Pulmonary artery endothelial cell (primary cell): ENCODE data around the gene CRB2. TPM values are rescaled to one million over a fixed set of nuclear protein-coding genes. Genes with fewer than 3 reads are reported as not detected.
"Not testable (repeated sequence)": the region's sequence is repeated elsewhere in the genome, so short reads cannot be mapped to it uniquely, and the experiment has no call there.

Source experiments
- DNase-seq: peaks from one replicate; pipeline ENCODE4 v3.0.0-alpha.2; 2011; ENCODE audit warnings: low read depth, low spot score
- total RNA-seq: library from RNA; depleted of rRNA; stranded (reverse); fragments of >200 nt; gene quantifications from 2 replicates; pipeline ENCODE4 v1.2.3, GENCODE V29; 2014

Gene CRB2
- total RNA-seq, 1 donor from 2014 or later = not detected

DNA sequence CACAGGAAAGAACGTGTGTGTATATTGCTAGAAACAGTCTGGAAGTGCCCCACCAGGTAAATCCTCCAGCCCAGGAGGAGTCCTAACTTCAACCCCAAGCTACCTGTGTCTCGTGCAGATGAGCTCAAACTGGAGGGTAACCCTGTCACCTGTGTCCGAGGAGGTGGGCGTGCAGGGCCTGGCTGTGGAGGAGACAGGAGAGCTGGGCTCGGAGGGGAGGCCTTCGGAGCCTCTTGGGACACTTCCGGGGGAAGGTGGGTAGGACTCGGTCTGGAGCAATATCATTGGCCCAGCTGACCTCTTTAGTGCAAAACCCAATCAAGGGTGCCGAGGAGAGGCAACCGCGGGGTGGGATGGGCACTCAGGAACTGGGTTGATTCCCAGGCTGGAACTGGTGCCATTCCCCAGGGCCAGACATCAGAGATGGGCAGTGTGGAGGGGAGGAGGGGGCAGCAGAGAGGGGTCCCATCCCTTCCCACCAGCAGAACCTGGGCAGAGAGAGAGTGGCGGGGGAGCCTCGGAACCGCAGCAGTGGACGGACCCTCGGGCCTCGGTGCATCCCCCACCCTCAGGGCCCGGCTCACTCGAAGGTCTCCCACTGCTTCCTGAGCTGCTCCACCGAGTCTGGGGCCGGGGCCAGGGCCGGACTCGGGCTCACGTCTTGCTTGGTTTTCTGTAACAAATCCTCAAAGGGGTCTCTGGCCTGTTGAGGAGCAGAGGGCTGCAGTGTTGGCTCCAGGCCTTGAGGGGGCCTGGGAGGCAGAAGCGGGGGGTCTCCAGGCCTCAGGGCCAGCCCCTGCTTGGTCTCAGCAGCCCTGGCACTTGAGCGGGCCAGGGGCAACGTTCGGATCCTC lies 25.1 kb downstream of the CRB2 start:
- no peak for DNase-seq

DNA sequence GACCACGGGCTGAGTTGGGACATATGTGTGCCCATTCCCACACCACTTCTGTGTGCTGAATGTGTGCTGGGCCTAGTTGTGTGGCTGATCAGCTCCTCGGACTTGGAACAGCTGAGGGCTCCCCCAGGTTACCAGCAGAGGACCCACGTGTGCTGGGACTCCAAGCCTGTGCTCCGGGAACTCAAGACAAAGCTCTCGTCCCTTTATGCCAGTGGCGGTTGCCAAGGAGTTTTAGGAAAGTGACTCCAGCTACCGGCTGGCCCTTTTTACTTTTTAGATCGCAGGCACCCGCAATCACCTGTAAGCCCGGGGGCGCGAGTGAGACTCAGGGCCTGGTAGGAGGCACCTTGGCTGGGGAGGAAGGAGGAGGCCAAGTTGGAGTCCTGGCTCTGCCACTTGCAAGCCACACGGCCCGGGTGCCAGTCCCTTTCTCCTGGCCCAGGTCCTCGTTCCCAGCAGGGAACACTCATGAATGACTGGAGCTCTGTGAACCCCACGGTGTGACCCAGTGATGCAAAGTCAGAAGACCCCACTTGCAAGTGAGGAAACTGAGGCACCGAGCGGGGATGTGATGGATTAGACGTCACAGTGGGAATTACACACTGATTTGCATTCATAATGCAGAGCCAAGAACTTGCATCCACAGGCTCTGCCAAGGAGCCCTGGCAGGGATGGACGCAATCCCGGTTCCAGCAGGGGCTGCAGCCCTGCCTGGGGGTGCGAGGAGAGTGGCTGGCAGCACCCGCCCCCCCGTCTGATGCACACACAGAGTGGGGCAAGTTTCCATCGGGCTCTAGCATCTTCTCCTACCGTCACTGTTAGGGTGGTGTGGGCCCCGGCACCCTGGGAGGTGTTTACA lies 26.9 kb downstream of the CRB2 start:
- no peak for DNase-seq

DNA sequence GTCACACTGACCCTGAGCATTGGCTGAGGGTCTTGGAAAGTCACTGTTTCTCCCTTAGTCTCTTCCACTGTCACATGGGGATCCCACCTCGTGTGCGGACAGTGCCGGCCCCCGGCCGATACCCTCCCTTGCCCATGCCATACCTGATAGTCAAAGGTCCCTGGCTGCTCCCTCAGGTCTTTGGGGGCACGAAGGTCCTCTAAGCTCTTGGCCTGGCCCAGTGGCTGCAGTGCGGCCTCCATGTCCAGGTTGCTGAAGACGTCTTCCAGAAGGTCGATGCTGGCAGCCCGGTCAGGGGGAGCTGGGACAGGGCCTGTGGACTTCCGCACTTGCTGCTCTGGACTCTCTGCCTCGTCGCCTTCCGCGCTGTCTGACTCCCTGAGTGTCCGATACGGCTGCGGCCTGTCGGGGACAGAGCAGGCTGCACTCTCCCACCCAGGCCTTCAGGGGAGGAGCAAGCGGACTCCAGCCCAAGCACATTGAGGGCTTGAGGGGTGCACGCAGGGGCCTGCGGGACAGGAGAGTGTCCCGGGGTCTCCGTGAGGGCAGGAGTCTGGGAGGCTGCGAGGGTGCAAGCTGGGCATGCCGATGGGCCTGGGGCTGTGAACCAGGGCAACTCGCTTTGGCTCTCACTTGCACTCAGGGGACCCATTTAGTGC lies 27.6 kb downstream of the CRB2 start:
- DNase-seq = no peak

DNA sequence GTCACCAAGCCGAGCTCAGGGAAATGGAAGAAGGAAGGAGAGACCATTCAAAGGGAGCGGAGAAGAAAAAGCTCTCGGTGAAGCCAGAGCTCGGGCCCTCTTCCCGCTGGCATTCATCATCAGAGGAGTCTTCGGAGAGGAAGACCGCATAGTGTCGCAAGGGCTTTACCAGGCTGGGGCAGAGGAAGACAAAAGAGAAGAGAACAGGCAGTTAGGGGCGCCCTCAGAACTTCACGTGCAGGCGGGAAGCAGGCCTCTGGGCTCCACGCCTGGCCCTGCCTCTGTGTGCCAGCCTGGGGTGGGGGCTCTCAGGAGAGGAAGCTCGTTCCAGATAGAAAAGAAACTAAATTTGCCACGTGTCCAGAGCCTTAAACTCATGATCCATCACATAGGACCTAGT lies 31.7 kb downstream of the CRB2 start:
- no peak for DNase-seq

DNA sequence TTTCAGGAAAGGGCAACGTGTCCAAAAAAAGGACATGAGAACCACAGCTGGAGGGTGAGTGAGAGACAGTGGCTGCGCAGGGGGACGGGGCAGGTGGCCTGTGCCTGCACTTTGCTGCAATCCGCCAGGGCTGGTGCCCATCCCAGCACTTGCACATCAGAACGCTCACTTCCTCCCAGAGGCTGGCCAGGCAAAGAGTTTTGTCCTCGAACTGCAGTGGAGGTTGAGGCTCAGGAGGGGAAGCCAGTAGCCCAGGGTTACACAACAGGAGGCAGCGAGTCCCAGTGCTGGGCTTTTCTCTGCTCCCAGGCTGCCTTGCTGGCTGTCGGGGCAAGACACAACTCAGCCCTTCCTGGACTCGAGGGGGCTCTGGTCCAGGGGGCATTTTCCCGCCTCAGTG lies 33.1 kb downstream of the CRB2 start:
- DNase-seq = no peak

DNA sequence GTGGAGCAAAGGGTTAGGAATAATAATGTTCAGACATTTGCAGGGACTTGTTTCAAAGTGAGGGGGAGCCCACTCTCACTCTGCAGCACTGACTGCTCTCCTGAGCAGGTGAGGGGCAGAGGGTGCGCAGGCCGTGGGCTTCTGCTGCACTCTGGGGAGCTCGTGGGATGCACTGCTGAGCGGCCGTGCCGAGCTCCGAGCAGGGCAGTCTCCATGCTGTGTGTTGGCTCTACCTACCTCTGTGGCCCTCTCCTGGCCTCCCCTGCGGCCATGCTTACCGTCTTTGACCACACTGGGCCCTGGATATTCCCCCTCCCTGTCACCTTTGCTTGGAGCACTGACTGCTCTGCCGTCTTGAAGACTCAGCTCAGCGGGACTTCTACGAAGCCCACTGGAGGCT lies 33.7 kb downstream of the CRB2 start:
- no peak for DNase-seq

DNA sequence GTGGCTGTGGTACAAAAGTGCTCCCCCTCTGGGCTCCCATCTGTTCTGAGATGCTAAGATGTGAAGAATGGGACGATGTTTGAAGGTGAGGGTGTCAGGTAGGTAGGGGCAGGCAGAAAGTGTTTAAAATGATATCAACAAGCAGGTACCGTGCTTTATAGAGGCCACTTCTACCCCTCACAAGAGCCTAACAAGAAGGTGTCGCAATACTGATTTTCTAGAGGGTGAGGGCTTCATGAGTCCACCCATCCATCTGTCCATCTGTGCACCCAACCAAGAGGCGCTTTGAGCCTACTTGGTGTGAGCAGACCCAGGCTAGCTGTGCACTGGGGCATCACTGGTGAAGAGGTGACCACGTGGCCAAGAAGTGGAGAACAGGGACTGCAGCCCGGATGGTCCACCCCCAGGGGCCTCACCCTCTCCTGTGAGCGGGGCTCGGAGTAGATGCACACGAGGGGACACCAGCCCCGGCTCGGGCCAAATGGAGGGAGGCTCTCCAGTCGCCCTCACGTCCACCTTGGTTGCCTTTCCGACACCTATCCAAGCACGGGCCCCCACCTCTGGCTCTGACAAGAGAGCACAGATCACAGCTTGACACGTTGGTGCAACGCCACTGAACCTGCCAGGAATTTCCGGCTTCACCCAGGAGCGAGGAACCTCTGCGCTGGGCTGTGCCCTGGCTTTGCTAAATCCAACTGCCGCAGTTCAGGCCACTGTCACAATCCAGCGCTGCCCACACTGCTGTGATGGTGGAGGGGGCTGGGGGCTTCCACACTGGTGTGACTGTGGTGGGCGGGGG lies 34.5 kb downstream of the CRB2 start:
- no peak for DNase-seq

DNA sequence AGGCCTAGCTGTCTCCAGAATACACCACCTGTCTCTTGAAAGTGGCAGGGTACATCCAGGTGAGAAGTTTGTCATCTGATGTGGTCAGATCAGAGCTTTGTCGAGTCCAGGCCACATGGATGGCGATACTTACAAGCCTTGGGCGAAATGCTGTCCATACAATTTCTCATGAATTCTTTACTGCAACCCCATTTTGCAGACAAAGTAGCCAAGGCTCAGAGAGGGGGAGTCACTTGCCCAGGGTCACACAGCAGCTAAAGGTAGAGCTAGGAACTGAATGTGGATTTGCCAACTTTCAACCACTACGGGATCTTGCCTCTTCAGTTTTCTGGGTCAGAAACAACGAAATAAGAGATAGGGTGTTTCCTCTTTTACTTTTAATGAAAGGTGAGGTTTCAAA lies 35.2 kb downstream of the CRB2 start:
- no peak for DNase-seq

DNA sequence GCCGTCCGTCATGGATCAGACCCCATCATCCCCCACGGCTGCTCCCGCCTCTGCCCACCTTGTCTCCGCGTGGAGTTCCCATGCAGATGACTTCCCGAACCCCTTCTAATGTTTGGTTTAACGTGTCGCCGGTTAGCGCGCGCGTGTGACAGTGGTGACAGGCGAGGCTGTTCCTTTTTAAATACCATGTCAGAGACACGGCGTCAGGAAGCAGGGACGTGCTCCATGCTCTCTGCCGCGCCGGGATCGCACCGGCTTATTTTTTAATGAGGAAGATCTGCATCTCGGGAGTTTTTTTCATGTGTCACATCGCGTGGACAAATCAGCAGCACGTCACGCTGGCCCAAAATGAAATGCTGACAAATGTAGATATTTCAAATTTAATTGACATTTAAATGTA lies 35.9 kb downstream of the CRB2 start:
- no peak for DNase-seq

DNA sequence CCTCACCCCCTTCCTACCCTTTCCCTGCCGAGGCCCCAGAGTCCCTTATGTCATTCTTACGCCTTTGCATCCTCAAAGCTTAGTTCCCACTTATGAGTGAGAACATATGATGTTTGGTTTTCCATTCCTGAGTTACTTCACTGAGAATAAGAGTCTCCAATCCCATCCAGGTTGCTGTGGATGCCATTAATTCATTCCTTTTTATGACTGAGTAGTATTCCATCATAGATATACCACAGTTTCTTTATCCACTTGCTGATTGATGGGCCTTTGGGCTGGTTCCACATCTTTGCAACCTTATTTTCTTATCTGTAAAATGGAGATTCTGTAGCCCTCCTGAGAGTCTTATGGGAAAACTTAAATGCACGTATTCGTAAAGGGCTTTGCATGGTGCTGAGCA lies 36.8 kb downstream of the CRB2 start:
- no peak for DNase-seq

DNA sequence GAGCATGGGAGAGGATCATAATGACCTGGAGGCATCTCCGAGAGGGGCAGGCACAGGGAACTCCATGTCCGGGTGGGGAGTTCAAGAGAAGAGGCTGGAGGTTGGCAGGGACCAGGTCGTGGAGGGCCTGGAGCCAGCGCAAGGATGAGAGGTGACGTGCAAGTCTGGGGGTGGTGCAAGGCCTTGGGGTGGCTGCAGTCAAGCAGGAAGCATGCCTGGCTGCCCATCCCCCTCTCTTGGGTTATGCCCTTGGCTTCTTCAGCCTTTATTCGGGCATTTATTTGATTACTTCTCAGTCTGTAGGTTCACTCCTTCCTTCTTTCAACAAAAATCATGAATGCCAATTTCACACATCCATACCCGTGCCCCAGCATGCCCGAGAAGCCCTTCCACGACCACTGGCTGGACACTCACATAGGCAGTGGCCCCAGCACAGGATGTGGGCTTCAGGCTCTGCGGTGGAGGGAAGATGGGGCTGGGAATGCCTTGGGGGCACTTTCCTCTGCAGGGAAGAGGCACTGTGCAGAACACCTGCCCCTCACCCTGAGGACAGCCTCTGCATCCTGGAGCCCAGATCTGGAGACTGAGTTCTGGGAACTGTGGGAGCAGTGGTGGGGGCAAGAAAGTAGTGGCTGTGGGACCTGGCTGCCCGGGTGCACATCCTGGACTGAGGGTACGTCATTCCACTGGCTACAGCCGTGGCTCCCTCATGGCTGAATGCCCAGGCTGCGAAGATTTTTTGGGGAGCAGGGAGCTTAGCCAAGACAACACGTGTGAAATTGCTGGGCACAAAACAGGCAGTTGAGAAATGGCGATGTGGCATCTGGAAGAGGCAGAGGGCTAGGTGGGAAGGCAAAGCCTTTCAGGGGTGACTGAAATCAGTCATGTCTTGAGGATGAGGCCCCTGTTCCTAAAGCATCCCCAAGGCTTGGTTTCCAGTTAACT lies 38.6 kb downstream of the CRB2 start:
- no peak for DNase-seq

DNA sequence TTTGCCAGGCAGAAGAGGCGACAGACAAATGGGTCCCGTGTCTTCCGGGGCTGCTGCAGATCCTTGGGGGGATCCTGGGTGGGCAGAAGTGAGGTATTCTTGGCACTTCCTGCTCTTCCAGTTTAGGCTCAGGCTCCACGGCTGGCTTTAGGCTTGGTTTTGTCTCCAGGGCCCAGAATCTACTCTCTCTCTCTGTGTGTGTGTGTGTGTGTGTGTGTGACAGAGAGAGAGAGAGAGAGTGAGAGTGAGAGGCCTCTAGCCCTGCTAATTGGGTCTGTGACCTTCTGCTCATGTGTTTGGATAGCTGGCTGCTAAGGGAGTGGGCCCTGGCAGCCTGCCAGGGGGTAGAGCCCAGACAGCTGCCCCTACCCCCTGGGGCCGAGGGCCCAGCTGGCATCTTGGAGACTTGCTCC lies 39.3 kb downstream of the CRB2 start:
- no peak for DNase-seq

DNA sequence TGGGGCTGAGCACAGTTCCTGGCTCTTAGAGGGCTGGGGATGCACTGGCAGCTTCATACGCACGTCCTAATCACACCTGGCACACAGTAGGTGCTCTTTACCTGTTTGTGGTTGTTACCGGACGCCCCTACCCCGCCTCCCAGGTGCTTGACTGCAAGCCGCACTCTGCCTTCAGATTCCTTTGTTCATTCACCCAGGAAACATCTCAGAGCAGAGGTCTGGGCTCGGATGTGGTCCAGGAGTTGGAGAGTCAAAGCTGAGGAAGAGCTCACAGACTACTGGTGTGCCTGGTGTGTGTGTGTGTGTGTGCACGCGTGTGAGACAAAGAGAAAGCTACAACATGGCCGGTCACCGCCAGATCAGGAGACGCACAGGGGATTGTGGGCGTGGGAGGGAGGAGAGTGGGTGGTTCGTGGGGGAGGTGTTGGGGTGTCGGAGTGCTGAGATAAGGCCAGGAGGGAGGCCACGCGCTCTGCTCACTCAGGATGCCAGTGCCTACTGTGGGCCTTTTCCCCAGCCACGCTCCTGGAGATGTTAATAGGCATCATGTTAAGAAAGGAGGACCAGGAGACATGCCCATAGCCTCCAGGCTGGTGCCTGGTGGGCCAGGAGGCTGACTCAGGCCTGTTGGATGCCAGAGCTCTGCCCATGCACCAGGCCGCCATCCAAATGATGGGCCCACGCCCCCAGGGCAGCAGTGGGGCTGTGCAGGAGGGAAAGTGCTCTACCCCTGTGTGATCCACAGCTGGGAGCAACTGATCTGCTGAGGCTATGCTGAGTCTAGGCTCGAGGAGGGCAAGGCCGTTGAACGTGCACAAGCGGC lies 39.9 kb downstream of the CRB2 start:
- no peak for DNase-seq

DNA sequence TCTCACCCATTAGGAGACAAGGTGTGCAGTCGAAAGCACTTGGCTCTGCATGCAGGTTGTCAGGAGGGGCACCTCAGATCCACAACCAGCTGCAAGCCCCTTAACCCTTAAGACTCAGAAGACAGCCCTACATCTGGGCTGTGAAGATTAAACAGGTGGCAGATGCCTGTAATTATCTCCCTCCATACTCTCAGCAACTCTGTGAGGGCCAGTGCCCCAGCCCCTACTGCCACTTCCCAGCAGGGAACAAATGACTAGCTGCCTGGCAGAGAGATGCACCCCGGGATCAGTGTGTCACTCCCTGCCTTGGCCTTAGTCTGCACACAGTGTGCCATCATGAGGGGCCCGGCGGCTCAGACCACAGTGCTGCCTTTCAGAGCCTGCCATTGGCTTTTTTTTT lies 42.0 kb downstream of the CRB2 start:
- no peak for DNase-seq

DNA sequence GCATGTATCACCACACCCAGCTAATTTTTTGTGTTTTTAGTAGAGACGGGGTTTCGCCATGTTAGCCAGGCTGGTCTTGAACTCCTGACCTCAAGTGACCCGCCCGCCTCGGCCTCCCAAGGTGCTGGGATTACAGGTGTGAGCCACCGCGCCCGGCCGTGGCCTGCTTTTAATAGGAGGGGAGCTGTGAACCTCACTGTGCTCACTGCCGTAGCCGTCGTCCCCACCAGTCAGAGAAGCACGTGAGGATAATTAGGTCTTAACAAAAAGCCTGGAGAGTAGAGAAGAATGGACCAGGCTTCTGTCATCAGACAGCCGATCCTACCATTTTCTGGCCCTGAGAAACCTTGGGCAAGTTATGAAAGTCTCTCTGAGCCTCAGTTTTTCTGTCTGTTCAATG lies 42.9 kb downstream of the CRB2 start:
- not testable (repeated sequence) for DNase-seq

DNA sequence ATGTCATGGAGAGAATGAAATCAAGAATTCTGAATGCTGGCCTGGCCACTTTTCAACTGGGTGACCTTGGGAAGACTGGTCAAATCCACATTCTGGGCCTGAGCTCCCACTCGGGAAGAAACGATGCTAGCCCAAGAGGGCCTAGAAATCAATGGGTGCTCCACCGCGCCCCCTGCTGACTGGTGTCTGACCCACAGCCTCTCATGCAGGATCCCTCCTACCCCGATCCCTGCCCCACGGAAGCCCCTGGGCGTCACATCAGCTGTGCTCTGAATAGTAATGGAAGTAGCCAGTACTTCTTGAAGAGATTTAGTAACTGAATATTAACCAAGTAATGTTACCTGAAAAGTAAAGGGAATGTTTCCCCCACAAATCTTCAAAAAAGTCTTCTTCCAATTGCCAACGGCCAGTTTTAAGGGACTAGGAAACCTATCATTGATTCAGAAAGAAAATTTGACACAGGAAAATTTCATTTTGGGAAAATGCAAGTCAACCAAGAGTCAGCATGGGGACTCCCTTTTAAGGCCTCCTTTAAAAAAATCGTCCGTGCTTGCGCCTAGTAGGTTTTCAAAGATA lies 43.9 kb downstream of the CRB2 start:
- DNase-seq = no peak

DNA sequence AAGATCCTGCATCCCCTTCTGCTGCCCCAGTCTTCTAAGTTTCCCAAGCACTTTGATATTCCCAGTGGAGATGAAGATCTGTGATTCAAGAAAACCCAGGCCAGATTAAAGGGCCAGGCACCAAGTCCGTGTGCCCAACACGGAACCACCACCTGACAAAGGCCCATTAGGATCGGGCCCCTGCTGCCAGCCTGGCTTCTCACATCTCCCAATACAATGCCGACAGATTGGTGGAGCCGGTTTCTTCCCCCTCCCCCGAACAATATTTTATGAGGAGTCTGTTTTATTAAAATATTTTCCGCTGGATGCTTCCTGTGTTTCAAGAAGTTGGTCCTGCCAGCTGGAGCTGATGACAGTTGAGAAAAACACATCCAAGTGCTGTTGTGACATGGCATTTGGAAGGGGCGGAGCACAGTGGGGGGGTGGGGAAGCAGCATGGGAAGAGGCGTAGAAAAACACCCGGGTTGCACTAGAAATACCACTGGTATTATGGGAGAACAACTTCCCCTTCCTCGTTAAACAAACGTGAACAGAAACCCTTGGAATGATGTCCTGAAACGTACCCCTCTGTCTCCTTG lies 45.0 kb downstream of the CRB2 start:
- DNase-seq = no peak

DNA sequence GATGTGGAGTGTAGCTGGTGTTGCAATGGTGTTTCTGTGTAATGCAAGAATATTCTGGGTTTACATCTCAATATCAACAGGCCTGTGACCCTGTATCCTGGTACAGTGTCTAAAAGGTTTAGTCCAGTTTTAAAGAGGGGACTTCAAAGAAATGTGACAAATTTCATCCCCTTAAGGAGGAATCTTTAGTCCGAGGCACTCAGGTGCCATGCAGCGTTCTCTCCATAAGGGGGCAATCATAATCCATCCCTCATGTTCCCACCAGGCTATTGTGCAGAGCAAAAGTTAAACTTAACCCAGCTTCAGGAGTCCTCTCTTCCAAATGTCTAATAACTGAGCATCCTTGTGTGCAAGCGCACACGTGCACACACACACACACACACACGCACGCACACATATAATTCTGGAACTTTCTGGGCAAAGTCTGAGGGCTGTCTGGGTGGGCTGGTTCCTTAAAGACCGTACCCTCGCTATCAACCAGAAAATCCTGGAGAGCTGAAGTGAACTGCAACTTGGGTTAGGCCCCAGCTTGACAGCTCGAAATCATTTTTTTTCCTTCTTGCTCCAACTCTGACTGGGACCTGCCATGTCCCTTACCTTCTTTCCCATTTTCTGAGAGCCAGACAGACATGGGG lies 46.0 kb downstream of the CRB2 start:
- DNase-seq = peak; percentile 10
